Fibroblast of skin of left quadriceps (primary cell): Measurements from ENCODE around the gene ITPR1.
A peak's percentile ranks its signal among the peaks of the same experiment; 100 is the strongest.

Experiments
- DNase-seq, 2 experiments: peaks; one replicate each; pipeline ENCODE4 v3.0.0-alpha.2; 2013; ENCODE audit warnings: low read depth in 2 of 2

ITPR1 gene

GRCh38 chr3:4686619-4687018, 193.5 kb downstream of the ITPR1 start:
- DNase-seq, result no peak

- DNase-seq, result no peak
Observed at GRCh38 chr3:4687167-4687566, 194.0 kb downstream of the ITPR1 start.

- DNase-seq, result no peak
Observed at GRCh38 chr3:4687596-4687995, 194.4 kb downstream of the ITPR1 start.

- no peak for DNase-seq
Observed at GRCh38 chr3:4688411-4688810, 195.3 kb downstream of the ITPR1 start.

- DNase-seq, result no peak
Observed at GRCh38 chr3:4689021-4689420, 195.9 kb downstream of the ITPR1 start.

- DNase-seq, result no peak
Observed at GRCh38 chr3:4690277-4690676, 197.1 kb downstream of the ITPR1 start.

- DNase-seq, result no peak
Observed at GRCh38 chr3:4693620-4694019, 200.5 kb downstream of the ITPR1 start.

- no peak for DNase-seq
Observed at GRCh38 chr3:4695846-4696245, 202.7 kb downstream of the ITPR1 start.

GRCh38 chr3:4696266-4696665, 203.1 kb downstream of the ITPR1 start:
- DNase-seq, result no peak

- no peak for DNase-seq
Observed at GRCh38 chr3:4698125-4698821, 205.1 kb downstream of the ITPR1 start.

GRCh38 chr3:4703054-4703480, 209.9 kb downstream of the ITPR1 start:
- no peak for DNase-seq

- DNase-seq, result no peak
Observed at GRCh38 chr3:4704552-4704951, 211.4 kb downstream of the ITPR1 start.

GRCh38 chr3:4707324-4707723, 214.2 kb downstream of the ITPR1 start:
- DNase-seq, result no peak

- no peak for DNase-seq
Observed at GRCh38 chr3:4708230-4708629, 215.1 kb downstream of the ITPR1 start.

GRCh38 chr3:4709341-4709740, 216.2 kb downstream of the ITPR1 start:
- no peak for DNase-seq

GRCh38 chr3:4710191-4710590, 217.0 kb downstream of the ITPR1 start:
- DNase-seq, result no peak

- no peak for DNase-seq
Observed at GRCh38 chr3:4711680-4711992, 218.5 kb downstream of the ITPR1 start.

- peak; percentile 42 to 45 for DNase-seq
Observed at GRCh38 chr3:4712109-4712508, 219.0 kb downstream of the ITPR1 start.

GRCh38 chr3:4714045-4714444, 220.9 kb downstream of the ITPR1 start:
- DNase-seq, result no peak

GRCh38 chr3:4716266-4716665, 223.1 kb downstream of the ITPR1 start:
- no peak for DNase-seq

GRCh38 chr3:4716706-4717362, 223.7 kb downstream of the ITPR1 start:
- DNase-seq, result peak; percentile 68 to 69

- no peak for DNase-seq
Observed at GRCh38 chr3:4717363-4717740, 224.2 kb downstream of the ITPR1 start.

- no peak for DNase-seq
Observed at GRCh38 chr3:4718179-4718736, 225.1 kb downstream of the ITPR1 start.
